Stimulated activated CD8-positive, alpha-beta memory T cell treated with anti-CD3 and anti-CD28 coated beads, Interleukin-4, amount 100 ng/mL, for 24 hours (primary cell): ENCODE results near the gene TSPAN13.
A peak's percentile ranks its signal among the peaks of the same experiment; 100 is the strongest.

Experiments used
- DNase-seq: peaks from one replicate; pipeline ENCODE4 v3.0.0-alpha.2; 2020; ENCODE audit warnings: low read depth

TSPAN13 gene

DNA sequence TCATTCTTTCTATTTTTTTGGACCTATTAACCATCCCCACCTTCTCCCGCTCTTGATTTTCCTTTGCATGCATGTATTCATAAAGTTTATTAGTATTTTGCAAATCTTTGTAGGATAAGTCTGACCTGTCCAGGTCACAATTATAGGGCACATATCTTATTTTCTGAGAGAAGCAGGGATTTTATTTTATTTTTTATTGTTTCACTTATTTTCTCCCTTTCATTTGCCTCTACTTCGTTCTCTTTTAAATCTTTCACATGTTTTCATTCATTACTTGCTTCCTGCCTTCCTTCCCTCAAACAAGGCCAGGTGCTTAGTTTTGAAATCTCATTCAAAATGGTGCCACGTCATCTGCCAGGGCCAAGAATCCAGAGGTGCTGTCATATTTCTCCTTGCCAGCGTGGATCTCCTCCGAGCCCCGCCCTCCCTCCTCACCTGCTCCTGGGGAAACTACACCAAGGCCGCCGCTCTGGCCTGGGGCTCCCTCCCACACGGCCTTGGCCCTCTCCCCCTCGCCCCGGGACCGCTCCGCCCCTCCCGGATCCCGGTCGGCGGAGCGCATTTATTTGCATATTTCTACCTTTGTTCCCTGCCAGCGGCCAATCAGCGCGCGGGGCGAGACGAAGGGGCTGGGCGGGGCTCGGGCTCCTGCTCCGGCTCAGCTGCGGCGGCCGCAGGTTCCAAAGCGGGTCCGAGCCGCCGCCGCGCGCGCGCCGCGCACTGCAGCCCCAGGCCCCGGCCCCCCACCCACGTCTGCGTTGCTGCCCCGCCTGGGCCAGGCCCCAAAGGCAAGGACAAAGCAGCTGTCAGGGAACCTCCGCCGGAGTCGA, at the start of gene TSPAN13:
Gene TSPAN13 (plus strand): TSS at position 654 of the 830 bp plus-strand sequence. CDS start 213 bp downstream, outside the sequence.
- peak; percentile 46 for DNase-seq

DNA sequence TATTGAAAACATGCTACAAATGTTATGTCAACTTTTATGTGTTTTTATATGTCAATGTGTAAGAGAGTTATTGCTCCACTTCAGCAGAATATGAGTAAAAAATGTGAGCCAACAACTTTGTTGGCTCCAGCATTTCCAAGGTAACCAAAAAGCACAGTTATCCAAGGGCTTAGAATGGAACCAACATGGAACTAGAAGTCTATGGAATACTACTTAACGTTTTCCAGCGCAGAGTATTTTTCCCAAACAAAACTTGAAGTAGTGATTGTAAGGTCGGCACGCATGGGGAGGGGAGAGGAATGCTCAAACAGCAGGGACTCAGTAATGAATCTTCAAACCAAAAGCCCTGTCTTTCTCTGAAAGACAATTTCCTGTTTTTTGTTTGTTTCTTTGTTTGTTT, 45.0 kb upstream of the TSPAN13 start:
- no peak for DNase-seq

DNA sequence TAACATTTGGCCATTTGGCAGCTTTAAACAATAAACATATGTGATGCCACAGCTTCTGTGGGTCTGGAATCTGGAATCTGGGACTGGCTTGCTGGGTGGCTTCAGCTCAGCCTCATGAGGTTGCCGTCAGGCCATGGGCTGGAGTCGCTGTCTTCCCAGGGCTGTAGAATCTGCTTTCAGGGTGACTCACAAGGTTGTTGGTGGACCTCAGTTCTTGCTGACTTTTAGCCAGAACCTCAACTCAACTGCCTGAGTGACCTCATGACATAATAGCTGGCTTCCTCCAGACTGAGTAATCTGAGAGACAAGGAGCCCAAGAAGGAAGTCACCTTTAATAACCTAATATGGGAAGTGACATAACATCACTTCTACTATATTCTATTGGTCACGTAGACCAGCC, 44.6 kb upstream of the TSPAN13 start:
- no peak for DNase-seq

DNA sequence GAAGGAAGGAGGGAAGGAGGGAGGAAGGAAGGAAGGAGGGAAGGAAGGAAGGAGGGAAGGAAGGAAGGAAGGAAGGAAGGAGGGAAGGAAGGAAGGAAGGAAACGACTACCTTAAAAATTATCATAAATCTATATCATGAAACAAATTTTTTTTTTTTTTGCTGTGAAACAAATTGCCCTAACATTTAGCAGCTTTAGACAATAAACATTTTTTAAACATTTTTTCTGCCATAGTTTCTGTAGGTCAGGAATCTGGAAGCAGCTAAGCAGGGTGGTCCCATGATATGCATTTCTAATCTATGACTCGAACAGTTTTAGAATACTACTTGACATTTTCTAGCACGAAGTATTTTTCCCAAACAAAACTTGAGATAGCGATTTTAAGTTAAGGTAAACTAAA, 42.9 kb upstream of the TSPAN13 start:
- no peak for DNase-seq

DNA sequence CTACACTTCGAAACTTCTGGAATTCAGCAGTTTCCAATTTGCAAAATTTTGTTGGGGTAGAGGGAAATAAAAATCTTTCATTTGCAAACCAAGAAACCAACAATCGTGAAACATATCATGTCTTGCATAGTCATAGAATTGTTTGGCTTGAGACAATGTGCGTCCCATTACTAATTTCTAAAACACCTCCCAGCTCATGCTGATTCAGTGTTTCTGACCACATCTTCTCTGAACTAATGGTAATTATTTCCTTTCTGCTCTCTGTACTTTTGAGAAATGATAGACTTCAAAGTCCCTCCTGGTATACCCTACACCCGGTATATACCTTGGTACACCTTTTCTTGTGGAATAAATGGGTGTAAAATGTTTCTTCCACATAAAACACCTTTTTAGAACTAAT, 41.8 kb upstream of the TSPAN13 start:
- no peak for DNase-seq

DNA sequence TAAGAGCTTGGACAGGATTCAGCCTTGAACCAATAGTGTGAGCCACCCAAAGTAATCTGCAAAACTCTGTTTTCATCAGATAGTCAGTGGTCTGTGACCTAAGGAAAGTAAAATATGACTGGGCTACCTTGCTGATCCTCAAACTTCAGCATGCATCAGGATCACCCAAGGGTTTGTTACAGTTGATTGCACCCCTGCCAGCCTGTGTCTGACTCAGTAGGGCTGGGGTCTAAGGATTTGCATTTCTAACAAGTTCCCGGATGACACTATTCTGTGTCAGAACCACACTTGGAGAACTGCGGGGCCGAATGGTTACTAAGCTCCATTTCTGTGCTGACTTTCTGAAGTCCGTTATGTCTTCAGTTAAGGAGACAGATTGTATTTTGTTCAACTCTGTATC, 40.6 kb upstream of the TSPAN13 start:
- no peak for DNase-seq

DNA sequence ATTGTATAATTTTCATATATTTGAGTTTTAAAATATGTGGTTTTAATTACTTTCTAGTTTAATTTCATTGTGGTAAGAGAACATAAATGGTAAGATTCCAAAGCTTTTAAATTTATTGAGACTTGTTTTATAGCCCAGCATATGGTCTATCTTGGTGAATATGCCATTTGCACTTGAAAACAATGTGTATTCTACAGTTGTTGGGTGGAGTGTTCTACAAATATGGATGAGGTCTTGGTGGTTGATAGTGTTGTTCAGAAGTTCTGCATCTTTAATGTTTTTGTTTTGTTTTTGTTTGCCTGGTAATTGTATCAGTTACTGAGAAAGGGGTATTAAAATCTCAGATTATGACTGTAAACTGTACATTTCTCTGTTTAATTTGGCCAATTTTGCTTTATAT, 37.6 kb upstream of the TSPAN13 start:
- DNase-seq: no peak

DNA sequence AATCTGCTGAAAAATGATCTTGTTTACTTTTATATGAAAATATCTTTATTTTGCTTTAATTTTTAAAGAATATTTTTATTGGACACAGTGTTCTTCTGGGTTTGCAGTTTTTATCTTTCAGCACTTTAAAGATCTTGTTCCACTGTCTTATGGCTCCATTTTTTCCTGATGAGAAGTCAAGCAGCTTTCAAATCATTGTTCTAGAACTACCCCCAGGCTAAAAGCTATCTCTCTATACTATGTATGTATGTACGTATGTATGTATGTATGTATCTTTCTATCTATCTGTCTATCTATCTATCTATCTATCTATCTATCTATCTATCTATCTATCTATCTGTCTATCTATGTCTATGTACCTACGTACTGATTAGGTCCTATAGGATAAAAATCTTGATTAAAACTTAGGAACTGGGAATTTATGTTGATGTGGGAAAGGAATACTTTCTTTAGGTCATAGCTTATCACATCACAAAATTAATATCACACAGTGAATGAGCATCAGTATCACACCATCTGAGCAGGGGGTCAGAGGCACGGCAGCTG, 35.4 kb upstream of the TSPAN13 start:
- DNase-seq: no peak

DNA sequence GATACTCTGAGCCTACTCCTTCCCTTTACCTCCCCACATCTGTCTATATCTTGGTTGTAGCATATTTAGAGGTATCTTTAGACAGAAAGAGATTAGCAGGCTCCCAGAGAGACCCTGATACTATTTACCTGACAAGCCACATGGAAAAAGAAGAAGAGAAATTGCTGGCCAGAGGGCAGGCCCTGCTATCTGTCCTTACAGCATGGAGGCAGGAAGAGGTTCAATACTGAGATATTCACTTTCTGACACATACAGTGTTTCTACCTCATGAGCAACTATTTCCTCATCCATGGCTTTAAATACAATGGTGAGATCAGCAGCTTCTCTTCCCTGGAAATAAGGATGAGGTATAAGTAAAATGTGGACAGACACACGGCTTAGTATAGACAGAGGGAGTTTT, 33.9 kb upstream of the TSPAN13 start:
- no peak for DNase-seq

DNA sequence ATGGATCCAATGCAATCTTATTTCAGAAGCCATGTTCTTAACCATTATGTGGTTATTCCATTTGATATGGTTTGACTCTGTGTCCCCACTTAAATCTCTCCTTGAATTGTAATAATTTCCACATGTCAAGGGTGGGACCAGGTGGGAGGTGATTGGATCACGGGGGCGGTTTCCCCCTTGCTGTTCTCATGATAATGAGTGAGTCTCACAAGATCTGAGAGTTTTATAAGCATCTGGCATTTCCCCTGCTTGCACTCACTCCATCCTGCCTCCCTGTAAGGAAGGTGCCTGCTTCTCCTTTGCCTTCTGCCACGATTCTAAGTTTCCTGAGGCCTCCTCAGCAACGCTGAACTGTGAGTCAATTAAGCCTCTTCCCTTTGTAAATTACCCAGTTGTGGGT, 32.0 kb upstream of the TSPAN13 start:
- no peak for DNase-seq

DNA sequence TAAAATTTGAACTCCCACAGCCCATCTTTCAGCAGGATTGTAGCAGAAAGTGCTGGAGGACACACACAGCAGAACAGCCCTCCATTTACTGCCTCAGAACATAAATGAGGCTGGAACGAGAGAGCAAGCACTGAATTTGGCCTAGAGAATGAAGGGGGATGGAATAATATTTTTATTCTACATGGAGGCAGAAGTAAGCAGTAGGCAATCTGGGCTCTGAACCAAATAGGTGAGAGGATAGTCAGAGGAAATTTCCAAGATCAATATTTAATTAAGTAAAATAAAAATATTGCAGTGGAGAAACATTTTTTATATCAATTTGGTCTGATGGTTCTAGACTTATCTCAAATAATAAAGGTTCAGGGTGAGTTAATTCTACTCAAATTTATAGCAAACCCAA, 29.2 kb upstream of the TSPAN13 start:
- no peak for DNase-seq

DNA sequence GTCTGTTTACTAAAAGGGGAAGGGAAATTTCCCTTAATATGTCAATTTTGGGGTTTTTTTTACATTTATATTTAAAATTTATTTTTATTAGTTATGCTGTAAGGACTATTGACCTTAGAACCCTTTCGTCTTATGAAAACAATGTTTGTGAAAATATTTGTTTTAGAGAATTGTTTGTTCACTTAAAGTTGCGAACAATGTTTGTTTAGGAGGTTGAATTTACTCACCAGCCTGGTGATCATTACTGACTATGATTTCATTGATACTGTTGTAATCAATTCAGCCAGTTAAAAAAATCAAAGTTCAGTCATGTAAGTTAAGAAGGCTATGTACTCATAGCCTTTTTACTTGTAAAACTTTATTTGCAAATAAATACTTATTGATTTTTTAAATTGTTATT, 27.4 kb upstream of the TSPAN13 start:
- DNase-seq: no peak

DNA sequence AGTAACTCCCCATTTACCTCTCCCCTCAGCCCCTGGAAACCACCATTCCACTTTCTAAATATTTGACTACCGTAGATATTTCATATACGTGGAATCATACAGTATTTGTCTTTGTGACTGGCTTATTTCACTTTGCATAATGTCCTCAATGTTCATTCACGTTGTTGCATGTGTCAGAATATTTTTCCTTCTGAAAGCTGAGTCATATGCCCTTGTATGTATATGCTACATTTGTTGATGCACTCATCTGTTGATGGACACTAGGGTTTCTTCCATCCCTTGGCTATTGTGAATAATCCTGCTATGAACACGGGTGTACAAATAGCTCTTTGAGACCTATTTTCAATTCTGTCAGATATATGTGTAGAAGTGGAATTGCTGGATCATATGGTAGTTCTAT, 25.8 kb upstream of the TSPAN13 start:
- DNase-seq: no peak

DNA sequence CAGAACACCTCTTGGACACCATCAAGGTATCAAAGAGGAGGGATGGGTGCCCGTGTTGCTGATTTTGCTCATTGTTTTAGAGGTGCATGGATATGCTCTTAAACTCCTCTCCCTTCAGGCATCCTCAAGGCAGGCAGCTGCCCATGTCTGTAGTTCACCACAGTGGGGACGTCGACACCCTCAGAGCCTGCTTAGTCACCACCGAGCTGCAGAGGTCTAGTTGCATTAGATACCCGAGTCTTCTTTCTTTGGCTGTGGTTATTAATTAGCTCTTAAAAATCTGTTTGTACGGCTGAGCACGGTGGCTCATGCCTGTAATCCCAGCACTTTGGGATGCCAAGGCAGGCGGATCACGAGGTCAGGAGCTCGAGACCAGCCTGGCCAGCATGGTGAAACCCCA, 24.7 kb upstream of the TSPAN13 start:
- no peak for DNase-seq

DNA sequence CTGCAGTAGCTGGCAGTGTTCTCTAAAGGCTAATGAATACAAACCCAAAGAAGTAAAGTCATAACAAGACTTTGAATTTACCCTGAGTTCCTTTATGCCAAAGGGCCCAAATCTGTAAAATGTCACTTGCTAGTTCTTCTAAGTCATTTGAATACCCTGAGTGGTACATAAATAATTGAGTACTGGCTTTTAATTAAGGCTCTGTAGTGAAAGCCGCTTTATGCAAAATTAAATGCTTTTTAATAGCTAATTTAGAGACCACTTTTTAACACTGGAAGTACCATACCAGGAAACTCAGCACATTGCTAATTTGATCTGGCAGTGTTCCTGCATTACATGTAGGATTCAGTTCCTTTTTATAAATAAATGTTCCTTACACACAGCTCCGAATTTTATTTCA, 24.0 kb upstream of the TSPAN13 start:
- no peak for DNase-seq

DNA sequence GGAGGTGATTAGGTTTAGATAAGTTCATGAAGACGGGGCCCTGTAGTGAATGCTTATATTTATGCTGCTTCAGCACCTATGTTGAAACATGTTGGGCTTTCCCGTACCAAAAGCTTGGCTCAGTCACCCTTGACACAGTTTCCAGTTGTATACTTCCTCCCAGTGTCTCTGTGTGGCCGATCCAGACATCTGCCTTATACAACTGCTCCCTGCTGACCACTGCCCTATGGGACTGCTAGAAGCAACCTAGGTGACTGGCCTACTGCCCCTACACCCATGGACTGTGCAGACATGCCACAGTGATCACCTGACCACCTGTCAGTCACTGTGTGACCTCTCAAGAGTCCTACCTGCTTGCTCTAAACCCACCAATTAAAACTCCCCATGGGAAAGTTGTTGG, 22.6 kb upstream of the TSPAN13 start:
- no peak for DNase-seq

DNA sequence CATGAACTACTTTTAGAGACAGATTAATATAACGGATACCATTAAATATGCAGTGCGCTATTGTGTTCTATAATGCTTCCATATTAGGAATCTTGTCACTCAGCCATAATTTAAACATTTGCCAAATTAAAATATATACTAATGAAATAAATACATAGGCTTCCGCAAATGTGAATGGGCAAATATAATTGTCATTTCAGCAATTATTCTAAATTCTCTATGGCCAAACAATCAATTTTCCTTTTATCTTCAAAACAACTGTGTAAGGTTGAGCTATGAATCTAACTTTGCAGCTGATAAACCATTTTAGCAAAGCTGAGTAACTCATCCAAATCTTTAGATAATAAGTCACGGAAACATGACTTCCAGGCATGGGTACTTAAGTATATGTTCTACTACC, 20.7 kb upstream of the TSPAN13 start:
- no peak for DNase-seq

DNA sequence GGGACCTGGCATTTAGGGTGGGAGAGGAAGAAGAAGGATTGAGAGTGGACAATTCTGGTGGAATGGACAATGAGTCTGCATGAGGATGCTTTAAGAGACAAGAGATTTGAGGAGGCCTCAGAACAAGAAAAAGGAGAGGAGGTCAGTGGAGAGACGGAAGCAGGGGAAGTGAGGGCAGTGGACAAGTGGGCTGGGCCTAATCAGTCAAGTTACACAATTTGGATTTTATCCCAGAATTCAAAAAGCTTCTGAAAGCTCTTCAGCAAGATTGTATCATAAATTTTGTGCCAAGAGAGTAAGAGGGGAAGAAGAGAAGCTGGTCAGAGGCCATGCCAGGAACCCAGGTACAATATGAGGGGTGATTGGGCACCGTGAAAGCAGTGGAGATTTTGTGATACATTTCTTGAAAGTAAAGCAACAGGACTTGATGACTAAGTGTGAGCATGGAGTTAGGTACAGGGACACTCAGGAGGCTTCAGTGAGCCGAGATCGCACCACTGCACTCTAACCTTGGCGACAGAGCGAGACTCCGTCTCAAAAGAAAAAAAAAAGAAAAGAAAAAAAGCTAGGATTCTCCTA, 19.3 kb upstream of the TSPAN13 start:
- no peak for DNase-seq

DNA sequence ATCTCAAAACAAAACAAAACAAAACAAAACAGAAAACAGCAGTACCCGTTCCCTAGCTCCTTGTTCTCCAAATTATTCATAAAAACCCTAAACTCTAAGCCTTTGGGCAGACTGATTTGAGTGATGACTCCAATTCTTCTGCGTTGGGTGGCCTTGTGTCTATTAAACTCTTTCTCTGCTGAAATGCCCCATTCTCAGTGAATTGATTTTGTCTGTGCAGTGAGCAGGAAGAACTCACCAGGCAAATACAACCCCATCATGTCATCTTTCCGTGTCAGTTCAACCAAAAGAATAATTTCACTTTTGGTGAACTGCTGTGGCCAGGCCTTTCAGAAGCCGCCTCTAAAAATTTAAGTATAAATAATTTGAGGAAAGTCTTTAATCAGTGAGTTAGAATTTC, 18.5 kb upstream of the TSPAN13 start:
- DNase-seq: no peak

DNA sequence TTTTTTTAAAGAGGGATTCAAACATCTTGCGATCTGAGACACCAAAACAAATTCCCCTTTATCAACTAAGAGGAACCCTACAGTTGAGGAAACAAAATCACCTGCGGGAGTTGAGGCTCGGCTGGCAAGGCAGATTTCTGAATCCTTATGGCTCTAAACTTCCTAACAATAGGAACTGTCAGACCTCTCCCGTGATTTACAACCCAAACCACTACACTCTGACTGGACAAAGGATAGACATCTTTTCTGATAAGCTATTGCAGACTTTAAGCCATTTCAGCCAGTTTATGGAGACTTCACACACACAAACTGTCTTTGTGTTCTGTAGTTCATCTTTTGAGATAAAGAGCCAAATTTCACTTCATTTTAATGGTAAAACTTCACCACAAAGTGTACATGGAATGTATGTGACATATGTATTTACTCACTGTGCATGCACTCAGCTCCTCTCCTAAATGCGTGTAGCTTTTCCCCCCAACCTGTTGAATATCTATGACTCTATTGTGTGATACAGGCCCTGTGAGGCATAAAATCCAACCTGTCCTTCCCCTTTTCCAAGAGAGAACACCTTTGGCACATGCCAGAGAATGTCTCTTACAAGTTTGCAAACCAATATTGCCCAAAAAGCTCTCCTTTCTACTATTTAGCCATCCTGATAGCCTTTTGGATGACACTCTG, 15.4 kb upstream of the TSPAN13 start:
- DNase-seq: no peak

DNA sequence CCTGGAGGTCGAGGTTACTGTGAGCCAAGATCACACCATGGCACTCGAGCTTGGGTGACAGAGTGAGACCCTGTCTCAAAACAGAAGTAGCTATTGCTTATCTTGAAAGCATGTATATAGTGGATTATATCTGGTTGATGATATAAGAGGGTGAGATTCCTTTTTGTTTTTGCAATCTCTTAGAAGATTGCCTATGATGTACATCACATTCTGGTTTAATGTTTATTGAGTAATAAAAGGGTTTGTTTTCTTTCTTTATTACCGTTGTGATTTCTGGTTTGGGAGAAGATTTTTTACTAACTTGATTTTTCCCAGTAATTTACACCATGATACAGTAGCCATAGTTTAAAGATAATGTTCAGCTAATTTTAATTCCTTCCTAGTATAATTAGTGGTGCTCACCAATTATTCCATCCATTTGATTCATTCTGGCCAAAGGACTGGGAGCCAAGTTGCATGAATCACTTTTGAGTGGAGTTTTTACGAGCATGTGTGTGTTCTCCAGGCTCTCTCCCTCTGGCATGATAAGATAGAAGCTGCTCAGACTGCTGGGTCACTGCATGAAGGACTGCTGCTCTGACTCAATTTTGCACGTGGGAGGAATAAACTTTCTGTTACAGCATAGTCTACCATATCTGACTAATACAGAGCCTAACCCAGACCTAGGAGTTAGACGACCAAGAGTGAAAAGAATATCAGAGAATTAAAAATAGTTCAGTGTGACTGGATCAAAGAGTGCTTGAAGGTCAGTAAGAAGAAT, 13.5 kb upstream of the TSPAN13 start:
- DNase-seq: no peak

DNA sequence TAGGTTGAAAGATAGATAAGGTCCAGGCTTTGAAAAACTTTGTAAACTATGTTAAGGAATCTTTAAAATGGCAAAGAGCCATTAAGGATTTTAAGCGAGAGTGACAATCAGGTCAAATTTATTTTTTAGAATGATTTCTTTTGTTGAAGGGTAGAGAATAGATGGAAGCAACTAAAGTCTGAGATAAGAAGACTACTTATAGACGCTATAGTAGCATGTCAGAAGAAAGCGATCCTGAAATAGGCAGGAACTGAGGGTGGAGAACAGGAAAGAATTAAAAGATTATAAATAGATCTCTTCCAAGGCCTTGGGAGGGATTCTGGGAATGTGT, 13.0 kb upstream of the TSPAN13 start:
- no peak for DNase-seq

DNA sequence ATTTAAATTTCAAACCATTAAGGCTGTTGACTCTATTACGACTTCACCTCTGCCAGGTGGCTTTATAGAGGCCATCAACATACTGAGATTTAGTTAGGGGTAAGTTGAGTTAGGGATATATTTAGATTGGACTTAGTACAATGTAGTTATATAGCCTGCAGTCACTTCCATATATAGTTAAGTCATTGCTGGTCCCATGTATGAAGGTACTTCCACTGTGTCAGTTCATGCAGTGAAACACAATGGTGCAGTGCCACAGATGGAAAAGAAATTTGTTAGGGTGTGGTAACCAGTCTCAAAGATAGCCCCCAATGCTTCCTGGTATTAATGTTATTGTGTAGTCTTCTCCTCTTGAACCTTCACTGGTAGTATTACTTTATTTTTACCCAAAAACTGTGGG, 12.6 kb upstream of the TSPAN13 start:
- no peak for DNase-seq
